Measurements from ENCODE around the gene PLAC1. TPM values are rescaled to one million over a fixed set of nuclear protein-coding genes. Genes with fewer than 3 reads are reported as not detected.

The PLAC1 gene
- total RNA-seq, 1 experiment from 2014 or later, result 0.91 TPM

DNA sequence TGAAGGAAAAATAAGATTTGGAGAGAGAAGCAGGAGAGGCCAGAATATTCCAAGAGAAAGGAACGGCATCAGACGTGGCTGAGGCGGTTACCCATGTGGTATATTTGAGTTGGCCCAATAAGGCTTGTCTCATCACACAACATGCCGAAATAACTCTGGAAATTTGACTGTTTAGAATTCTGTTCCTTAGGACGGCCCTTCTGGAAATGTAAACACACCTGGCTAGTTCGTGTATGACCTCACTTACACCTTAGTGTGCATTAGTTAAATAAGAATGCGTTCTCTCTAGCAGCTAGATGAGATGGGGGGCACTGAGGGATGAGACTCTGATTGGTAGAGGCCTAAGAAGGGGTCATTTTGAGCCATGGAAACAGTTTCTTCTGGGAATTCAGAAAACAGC is 33.2 kb upstream of the PLAC1 start:
- ChIA-PET POLR2A (interaction anchor here (0.8 kb wide), 1 partner anchor 11 kb away, joined by 3 read pairs; no protein-coding TSS in a partner anchor), CTCF (interaction anchor here (0.6 to 1.3 kb wide), 3 partner anchors 60 to 88 kb away, joined by 3 to 4 read pairs (median 4); no protein-coding TSS in a partner anchor)
- no peaks in the 10 kb centered on the region for H3K9me3 Mint-ChIP-seq (ENCODE audit: unreplicated experiment)
- H3K4me1 Mint-ChIP-seq (ENCODE audit: insufficient read depth, unreplicated experiment), result peaks cover 42% of the 10 kb centered on the region
- no peak overlapping the region for H3K27ac Mint-ChIP-seq (ENCODE audit: low read depth, unreplicated experiment)
- TF ChIP-seq, protein P1, sequence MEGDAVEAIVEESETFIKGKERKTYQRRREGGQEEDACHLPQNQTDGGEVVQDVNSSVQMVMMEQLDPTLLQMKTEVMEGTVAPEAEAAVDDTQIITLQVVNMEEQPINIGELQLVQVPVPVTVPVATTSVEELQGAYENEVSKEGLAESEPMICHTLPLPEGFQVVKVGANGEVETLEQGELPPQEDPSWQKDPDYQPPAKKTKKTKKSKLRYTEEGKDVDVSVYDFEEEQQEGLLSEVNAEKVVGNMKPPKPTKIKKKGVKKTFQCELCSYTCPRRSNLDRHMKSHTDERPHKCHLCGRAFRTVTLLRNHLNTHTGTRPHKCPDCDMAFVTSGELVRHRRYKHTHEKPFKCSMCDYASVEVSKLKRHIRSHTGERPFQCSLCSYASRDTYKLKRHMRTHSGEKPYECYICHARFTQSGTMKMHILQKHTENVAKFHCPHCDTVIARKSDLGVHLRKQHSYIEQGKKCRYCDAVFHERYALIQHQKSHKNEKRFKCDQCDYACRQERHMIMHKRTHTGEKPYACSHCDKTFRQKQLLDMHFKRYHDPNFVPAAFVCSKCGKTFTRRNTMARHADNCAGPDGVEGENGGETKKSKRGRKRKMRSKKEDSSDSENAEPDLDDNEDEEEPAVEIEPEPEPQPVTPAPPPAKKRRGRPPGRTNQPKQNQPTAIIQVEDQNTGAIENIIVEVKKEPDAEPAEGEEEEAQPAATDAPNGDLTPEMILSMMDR (IDR thresholded peaks at IDR 0.05; ENCODE audit: unreplicated experiment), result no peak
- H3K36me3 Mint-ChIP-seq (ENCODE audit: insufficient read depth, unreplicated experiment), result no peaks in the 10 kb centered on the region
- H3K4me3 Mint-ChIP-seq (ENCODE audit: unreplicated experiment), result no peak overlapping the region
- DNase-seq (ENCODE audit: unreplicated experiment), result no peak
- intact Hi-C loops (cut with micrococcal nuclease), result loop anchor here (5.0 kb wide), 1 partner anchor 89 kb away; no protein-coding TSS in a partner anchor
- no TSS peak for BruUV-seq (replicated peaks)
- peaks cover 22% of the 10 kb centered on the region for H3K27me3 Mint-ChIP-seq (ENCODE audit: insufficient read depth, unreplicated experiment)

DNA sequence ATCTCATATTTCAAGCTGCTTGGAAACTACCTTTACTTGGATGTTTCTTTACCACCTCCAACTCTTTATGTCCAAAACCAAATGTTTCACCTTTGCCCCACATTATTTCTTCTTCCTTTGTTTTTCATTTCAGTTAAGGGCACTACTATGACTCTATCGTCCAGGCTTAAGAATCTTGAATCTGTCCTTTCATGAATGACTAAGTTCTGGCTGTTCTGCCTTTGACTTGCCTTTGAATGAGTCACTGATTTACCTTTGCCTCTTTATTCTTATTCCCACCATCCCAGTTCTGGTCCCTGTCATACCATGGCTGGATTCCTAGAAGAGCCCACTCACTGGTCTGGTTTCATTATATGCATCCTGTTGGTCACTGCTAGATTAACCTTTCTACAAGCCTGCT is 30.6 kb upstream of the PLAC1 start:
- no TSS peak for BruUV-seq (replicated peaks)
- H3K36me3 Mint-ChIP-seq (ENCODE audit: insufficient read depth, unreplicated experiment), result no peaks in the 10 kb centered on the region
- DNase-seq (ENCODE audit: unreplicated experiment), result peak; percentile 47
- H3K4me3 Mint-ChIP-seq (ENCODE audit: unreplicated experiment), result peak overlapping the region; percentile 30
- no peaks in the 10 kb centered on the region for H3K9me3 Mint-ChIP-seq (ENCODE audit: unreplicated experiment)
- H3K27me3 Mint-ChIP-seq (ENCODE audit: insufficient read depth, unreplicated experiment), result peaks cover 22% of the 10 kb centered on the region
- TF ChIP-seq, protein P1 (IDR thresholded peaks at IDR 0.05; ENCODE audit: unreplicated experiment), result no peak
- CTCF ChIA-PET, result interaction anchor here (0.6 kb wide), 1 partner anchor 159 kb away, joined by 3 read pairs; no protein-coding TSS in a partner anchor
- POLR2A ChIA-PET, result interaction anchor here (0.9 to 1.1 kb wide), 2 partner anchors 31 to 65 kb away, joined by 4 to 7 read pairs; partner anchors contain the start of gene PLAC1
- intact Hi-C loops (cut with micrococcal nuclease), result no loop called here
- peaks cover 51% of the 10 kb centered on the region for H3K4me1 Mint-ChIP-seq (ENCODE audit: insufficient read depth, unreplicated experiment)
- peak overlapping the region; percentile 73 for H3K27ac Mint-ChIP-seq (ENCODE audit: low read depth, unreplicated experiment)

DNA sequence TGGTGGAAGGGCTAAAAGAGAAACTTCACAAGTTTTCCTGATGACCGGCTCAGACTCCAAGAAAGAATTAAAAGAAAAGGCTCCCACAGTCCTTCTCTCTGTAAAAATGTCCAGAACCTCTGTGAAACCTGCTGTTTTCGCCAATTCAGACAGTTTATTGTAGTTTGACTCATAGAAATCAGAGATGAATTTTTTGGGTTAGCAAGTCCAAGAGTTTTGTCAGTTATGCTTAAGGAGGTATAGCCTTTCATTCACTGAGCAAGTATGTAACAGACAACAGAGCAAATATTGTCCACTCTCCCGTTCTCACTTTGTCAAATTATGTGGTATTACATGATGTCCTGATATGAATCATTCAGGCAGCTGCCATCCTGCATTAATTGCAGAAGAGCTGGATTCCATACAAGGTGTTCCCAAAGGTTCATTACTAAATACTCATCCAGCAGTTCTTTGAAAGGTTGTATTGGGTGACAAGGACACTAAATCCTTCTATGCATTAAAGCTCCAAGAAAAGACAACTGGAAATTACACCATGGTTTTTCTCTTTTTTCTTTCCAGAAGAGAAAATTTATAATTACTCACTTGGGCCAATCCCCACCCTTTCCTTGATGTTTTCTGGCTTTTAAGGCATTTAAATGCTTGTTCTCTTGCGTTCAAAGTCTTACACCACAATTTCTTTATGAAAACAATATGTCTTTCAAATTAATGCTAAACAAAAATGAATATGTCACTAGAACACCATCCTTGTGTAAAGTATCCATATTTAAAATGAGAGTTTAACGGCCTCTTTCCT is 30.0 kb upstream of the PLAC1 start:
- TF ChIP-seq, protein P1 (IDR thresholded peaks at IDR 0.05; ENCODE audit: unreplicated experiment), result no peak
- DNase-seq (ENCODE audit: unreplicated experiment), result no peak
- POLR2A ChIA-PET, result interaction anchor here (0.9 to 1.1 kb wide), 2 partner anchors 30 to 65 kb away, joined by 4 to 7 read pairs; partner anchors contain the start of gene PLAC1
- Mint-ChIP-seq H3K4me3 (ENCODE audit: unreplicated experiment) (peak overlapping the region; percentile 30), H3K9me3 (ENCODE audit: unreplicated experiment) (no peaks in the 10 kb centered on the region), H3K36me3 (ENCODE audit: insufficient read depth, unreplicated experiment) (no peaks in the 10 kb centered on the region), H3K4me1 (ENCODE audit: insufficient read depth, unreplicated experiment) (peaks cover 46% of the 10 kb centered on the region), H3K27me3 (ENCODE audit: insufficient read depth, unreplicated experiment) (peaks cover 22% of the 10 kb centered on the region), H3K27ac (ENCODE audit: low read depth, unreplicated experiment) (peak overlapping the region; percentile 73)
- CTCF ChIA-PET, result interaction anchor here (0.6 to 1.2 kb wide), 2 partner anchors 158 to 168 kb away, joined by 3 to 4 read pairs; no protein-coding TSS in a partner anchor
- intact Hi-C loops (cut with micrococcal nuclease), result no loop called here
- no TSS peak for BruUV-seq (replicated peaks)

DNA sequence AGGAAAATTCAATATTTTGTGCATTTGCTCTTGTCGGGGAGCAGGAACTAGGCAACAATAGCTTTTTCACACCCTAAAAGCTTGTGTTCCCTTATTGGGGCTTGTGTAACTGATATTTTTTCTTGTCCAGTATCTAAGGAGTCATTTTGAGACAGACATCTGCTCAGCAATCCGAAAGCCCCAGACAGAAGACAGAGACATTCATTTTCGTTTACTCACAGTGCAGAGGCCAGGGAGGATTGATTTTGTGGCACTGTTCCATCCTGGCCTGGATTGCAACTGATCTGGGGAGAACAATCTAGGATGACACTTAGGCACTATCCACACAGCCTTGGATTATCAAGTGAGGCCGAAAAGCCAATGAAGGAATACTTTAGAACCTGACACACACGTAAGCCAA is 27.4 kb upstream of the PLAC1 start:
- Mint-ChIP-seq H3K36me3 (ENCODE audit: insufficient read depth, unreplicated experiment) (no peaks in the 10 kb centered on the region), H3K9me3 (ENCODE audit: unreplicated experiment) (no peaks in the 10 kb centered on the region), H3K27me3 (ENCODE audit: insufficient read depth, unreplicated experiment) (peaks cover 22% of the 10 kb centered on the region), H3K4me3 (ENCODE audit: unreplicated experiment) (no peak overlapping the region), H3K27ac (ENCODE audit: low read depth, unreplicated experiment) (peak overlapping the region; percentile 76), H3K4me1 (ENCODE audit: insufficient read depth, unreplicated experiment) (peaks cover 34% of the 10 kb centered on the region)
- POLR2A ChIA-PET, result interaction anchor here (0.6 to 1.3 kb wide), 7 partner anchors 10 to 133 kb away, joined by 3 to 7 read pairs (median 4); partner anchors contain the start of gene PLAC1
- no peak for DNase-seq (ENCODE audit: unreplicated experiment)
- no TSS peak for BruUV-seq (replicated peaks)
- CTCF ChIA-PET, result interaction anchor here (1.1 to 1.3 kb wide), 3 partner anchors 9 to 97 kb away, joined by 3 to 7 read pairs (median 7); no protein-coding TSS in a partner anchor
- intact Hi-C loops (cut with micrococcal nuclease), result no loop called here
- TF ChIP-seq, protein P1 (IDR thresholded peaks at IDR 0.05; ENCODE audit: unreplicated experiment), result no peak

All from MCF 10A (cell line).